CD4-positive, alpha-beta T cell treated with Interleukin-15 for 4 hours (primary cell): Measurements from ENCODE around the gene C1orf56.

Experiments used
- DNase-seq: peaks from one replicate; pipeline ENCODE4 v3.0.0-alpha.2; 2020; ENCODE audit warnings: low spot score

The C1orf56 gene

GRCh38 chr1:151047591-151047924 is at the start of gene C1orf56:
TSS of gene C1orf56 (plus strand) at chr1:151047751. CDS start at chr1:151047848, 97 bp downstream.
- DNase-seq, result peak; percentile 56

GRCh38 chr1:150997949-150998348 is 49.6 kb upstream of the C1orf56 start:
- no peak for DNase-seq

- DNase-seq, result no peak
Measured at GRCh38 chr1:150999051-150999674, 48.4 kb upstream of the C1orf56 start.

- DNase-seq, result no peak
Measured at GRCh38 chr1:150999926-151000325, 47.6 kb upstream of the C1orf56 start.

- no peak for DNase-seq
Measured at GRCh38 chr1:151000408-151000807, 47.1 kb upstream of the C1orf56 start.

GRCh38 chr1:151001602-151002001 is 45.9 kb upstream of the C1orf56 start:
- no peak for DNase-seq

GRCh38 chr1:151002051-151002450 is 45.5 kb upstream of the C1orf56 start:
- DNase-seq, result no peak

GRCh38 chr1:151002611-151003010 is 44.9 kb upstream of the C1orf56 start:
- no peak for DNase-seq

- DNase-seq, result no peak
Measured at GRCh38 chr1:151003180-151003579, 44.4 kb upstream of the C1orf56 start.

- no peak for DNase-seq
Measured at GRCh38 chr1:151005729-151006319, 41.7 kb upstream of the C1orf56 start.

- DNase-seq, result peak; percentile 25
Measured at GRCh38 chr1:151006327-151007052, 41.1 kb upstream of the C1orf56 start, which contains the start of gene MINDY1. TSS of gene MINDY1 (minus strand) at chr1:151006902. CDS start at chr1:151002617, 4,285 bp downstream.

GRCh38 chr1:151007853-151008243 is 39.7 kb upstream of the C1orf56 start:
- no peak for DNase-seq

GRCh38 chr1:151008244-151009205 is 39.0 kb upstream of the C1orf56 start, which contains the start of gene PRUNE1:
TSS of gene PRUNE1 (plus strand) at chr1:151008449. CDS start at chr1:151008633, 184 bp downstream.
- DNase-seq, result peak; percentile 99

GRCh38 chr1:151009206-151009587 is 38.4 kb upstream of the C1orf56 start:
- no peak for DNase-seq

- no peak for DNase-seq
Measured at GRCh38 chr1:151009674-151010345, 37.7 kb upstream of the C1orf56 start.

- DNase-seq, result no peak
Measured at GRCh38 chr1:151010346-151010726, 37.2 kb upstream of the C1orf56 start.

GRCh38 chr1:151011154-151011850 is 36.2 kb upstream of the C1orf56 start:
- no peak for DNase-seq

GRCh38 chr1:151012684-151013471 is 34.7 kb upstream of the C1orf56 start:
- DNase-seq, result no peak

- DNase-seq, result no peak
Measured at GRCh38 chr1:151013518-151013917, 34.0 kb upstream of the C1orf56 start.

- DNase-seq, result peak; percentile 90
Measured at GRCh38 chr1:151024540-151025146, 22.9 kb upstream of the C1orf56 start.
